GM23338 (cell line): Measurements from ENCODE around the gene C18orf32.

ENCODE experiments used
- CREB1 ChIP-seq: fragments of 250-450 bp; sonication (Bioruptor Pico); IDR thresholded peaks from 2 replicates; pipeline ENCODE4 v1.5.0; 2020; ENCODE audit warnings: low read depth, mild to moderate bottlenecking, moderate library complexity
- CTCF ChIP-seq, 2 experiments: fragments of 200-600 bp in 1 of 2; sonication (generic) in 1 of 2; conservative IDR thresholded peaks; 2 replicates each; pipeline versions ENCODE4 v1.5.1 to v1.6.1; 2016 to 2017; ENCODE audit warnings: antibody characterized with exemption in 2 of 2, low read depth in 2 of 2, mild to moderate bottlenecking in 2 of 2, moderate library complexity in 1 of 2
- EZH2 ChIP-seq: fragments of 200-600 bp; sonication (generic); IDR thresholded peaks from one replicate; pipeline ENCODE4 v1.8.0; 2017; ENCODE audit warnings: antibody characterized with exemption, mild to moderate bottlenecking, low read depth; ENCODE audit not compliant: unreplicated experiment
- EZH2phosphoT487 ChIP-seq: fragments of 200-600 bp; sonication (generic); IDR thresholded peaks from one replicate; pipeline ENCODE4 v1.8.1; 2018; ENCODE audit warnings: antibody characterized with exemption; ENCODE audit not compliant: unreplicated experiment
- JUNB ChIP-seq: IDR thresholded peaks from one replicate; pipeline ENCODE4 v1.6.1; 2016; ENCODE audit warnings: antibody characterized with exemption; ENCODE audit not compliant: unreplicated experiment
- NANOG ChIP-seq: IDR thresholded peaks from 2 replicates; pipeline ENCODE4 v1.6.1; 2016; ENCODE audit warnings: antibody characterized with exemption, borderline replicate concordance
- POLR2AphosphoS5 ChIP-seq: IDR thresholded peaks from 2 replicates; pipeline ENCODE4 v1.6.1; 2016; ENCODE audit warnings: antibody characterized with exemption, low read depth
- REST ChIP-seq: IDR thresholded peaks from one replicate; pipeline ENCODE4 v1.6.1; 2018; ENCODE audit warnings: antibody characterized with exemption; ENCODE audit not compliant: unreplicated experiment

- TF ChIP-seq EZH2 (no peak), CTCF (conservative IDR thresholded peaks at IDR 0.05; ENCODE audit: low read depth in 2 of 2) (no peak), JUNB (no peak), POLR2AphosphoS5 (no peak), REST (no peak), CREB1 (CRISPR knock-in tag) (no peak), EZH2phosphoT487 (no peak), NANOG (no peak)
Measured at GRCh38 chr18:49456794-49457193, 30.2 kb downstream of the C18orf32 start.
